IPS DF 4.7 (cell line): ENCODE results near the gene SPOP.
"Not testable (repeated sequence)": the region's sequence is repeated elsewhere in the genome, so short reads cannot be mapped to it uniquely, and the experiment has no call there.

ENCODE experiments used
- DNase-seq: peaks from one replicate; pipeline ENCODE4 v3.0.0-alpha.2; 2013; ENCODE audit warnings: low spot score; ENCODE audit errors: extremely low read depth

The SPOP gene

GRCh38 chr17:49695698-49696232, 17.9 kb upstream of the SPOP start:
- no peak for DNase-seq

GRCh38 chr17:49694847-49695697, 17.2 kb upstream of the SPOP start:
- DNase-seq = no peak

DNA sequence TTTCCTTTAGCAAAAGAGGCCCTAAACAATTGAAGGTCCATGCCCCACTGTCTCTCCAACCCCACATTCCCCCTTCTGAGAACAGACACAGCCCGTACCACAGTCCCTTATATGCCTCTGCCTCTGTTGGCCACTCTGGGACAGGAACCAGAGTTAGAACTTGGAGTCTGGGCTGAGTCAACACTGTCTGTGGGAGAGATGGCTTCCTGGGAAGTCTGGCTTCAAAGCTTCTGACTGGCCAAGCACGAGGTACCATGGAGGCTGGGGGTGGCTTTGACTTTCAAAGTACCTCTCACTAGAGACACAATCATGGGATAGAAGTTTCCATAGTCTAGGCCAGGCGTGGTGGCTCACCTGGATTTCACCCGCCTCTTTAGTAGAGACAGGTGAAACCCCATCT, 14.9 kb upstream of the SPOP start:
- no peak for DNase-seq

- DNase-seq = no peak
Observed at GRCh38 chr17:49691677-49692191, 13.8 kb upstream of the SPOP start.

DNA sequence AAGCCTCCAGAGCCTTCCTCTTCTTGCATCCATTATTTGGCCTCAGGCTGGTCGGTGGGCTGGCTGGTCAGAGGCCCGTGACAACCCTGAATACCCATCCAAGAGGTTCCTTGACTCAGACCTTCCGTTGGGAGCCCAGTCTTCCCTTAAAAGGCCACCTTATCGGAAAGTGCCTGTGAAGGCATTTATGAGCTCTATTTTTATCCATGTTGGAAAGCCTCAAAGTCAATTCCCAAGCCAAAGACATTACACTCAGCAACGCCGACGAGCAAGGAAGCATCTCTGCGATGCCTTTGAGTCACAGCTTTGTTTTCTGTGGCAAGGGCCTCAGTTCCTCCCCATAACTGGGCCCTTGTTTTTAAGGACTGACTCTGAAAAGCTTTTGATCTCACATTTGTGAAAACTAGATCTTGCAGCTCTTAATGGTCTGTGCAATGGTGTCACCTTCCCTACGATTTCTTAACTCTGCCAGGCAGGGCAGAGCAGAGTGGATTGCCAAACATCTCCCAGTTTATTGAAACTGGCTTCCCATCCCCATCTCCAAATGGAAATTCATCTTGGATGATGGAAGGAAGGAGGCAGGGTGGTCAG, 13.3 kb upstream of the SPOP start:
- no peak for DNase-seq

DNA sequence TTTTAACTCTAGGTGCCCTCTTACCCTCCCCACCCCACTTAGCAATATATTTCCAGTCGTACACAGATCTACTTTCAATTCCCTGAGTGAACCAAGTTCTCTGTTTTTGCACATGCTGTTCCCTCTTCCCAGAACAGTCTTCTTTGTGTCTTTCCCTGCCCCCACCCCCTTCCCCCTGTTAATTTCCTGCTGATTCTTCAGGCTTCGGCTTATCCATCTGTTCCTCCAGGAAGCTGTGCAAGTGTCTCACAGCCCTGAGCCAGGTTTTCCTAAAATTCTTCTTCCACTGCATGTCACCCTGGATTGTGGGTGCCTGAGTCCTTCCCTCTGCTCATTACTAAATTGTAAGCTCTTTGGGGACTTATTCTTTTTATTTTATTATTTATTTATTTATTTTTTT, 12.4 kb upstream of the SPOP start:
- no peak for DNase-seq

GRCh38 chr17:49688848-49689247, 11.0 kb upstream of the SPOP start:
- no peak for DNase-seq

DNA sequence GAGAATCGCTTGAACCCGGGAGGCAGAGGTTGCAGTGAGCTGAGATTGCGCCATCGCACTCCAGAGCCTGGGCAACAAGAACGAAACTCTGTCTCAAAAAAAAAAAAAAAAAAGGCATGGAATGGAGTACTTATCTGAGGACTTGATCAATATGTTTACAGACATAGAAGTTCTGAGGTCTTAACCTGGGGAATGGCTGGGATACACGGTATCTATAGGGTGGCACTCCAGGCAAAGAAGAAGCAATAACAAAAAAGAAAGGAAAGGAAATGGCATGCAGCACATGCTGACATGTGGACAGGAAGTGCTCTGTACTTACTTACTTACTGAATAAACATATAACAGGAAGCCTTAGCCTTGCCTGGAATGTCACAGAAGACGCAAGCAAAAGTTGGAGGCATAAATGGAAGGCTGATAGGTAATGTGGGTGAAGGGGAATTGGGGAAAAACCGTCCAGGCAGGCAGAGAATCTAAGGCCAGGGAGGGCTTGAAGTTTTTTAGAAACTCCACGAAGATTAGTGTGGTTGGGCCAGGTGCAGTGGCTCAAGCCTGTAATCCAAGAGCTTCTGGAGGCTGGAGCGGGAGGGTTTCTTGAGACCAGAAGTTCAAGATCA, 10.1 kb upstream of the SPOP start:
- DNase-seq = no peak

GRCh38 chr17:49681106-49681979, 3.4 kb upstream of the SPOP start:
- DNase-seq = no peak

GRCh38 chr17:49680314-49680713, 2.4 kb upstream of the SPOP start:
- DNase-seq = no peak

DNA sequence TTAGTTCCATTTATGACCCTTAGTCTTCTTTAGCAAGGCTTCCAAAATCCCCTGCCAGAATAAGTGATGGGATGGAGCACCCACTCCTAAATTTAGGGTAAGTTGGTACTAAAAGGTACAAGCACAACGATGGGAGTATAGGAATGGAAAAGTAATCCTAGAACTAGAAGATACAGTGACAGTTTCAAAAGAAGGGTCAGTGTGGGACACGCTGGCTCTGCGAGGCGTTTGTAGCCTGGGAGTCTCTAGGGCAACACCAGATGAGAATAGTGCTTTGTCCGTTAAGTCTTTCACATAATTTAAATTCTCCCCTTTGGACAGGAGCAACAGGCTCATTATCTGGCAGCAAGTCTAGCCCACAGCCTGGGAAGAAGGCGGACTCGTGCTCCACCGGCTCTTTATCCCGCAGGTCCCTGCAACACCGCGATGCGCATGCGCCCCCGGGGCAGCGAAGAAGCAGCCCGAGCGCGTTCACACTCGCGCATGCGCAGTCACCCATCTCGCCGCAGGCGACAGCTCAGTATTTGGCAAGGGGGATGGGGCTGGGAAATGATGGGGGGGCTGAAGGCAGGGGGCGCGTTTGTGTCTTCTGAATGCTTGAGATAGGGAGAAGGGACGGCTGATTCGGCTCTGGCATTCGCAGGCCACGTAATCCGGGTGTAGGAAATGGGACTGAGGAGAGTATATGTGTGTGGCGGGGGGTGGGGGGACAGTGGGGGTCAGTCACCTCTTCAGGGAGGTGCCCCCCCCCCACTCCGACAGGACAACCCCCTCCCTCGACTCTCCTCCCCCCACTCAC, 564 bp downstream of the SPOP start:
- DNase-seq = peak; percentile 78

DNA sequence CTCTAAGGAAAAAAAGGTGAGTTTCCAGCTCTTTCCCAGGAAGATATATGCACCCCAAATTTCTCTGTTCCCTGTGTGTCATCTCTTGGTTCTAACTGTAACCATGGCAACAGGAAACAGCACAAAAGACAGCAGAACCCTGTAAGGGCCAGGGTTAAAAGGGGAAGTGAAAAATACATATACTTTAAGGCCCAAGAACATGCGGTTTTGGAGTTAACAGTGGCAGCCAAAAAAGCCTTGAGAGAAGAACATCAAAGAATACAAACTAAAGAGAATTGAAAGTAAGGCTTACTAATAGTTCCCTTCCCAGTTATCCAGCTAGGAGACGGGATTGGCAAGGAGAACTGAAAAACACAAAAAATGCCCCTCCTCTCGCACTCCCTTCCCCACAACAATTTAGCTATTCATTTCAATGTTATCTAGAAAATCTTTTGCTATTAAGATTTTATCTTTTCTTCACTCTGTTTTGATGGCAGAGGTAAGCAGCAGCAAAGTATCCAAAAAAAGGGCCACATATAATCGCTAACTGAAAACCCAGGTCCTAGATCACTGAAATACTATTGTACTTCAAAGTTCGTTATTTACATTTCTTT, 1.5 kb downstream of the SPOP start:
- no peak for DNase-seq

- no peak for DNase-seq
Observed at GRCh38 chr17:49674507-49674906, 3.4 kb downstream of the SPOP start.

- DNase-seq = not testable (repeated sequence)
Observed at GRCh38 chr17:49673679-49674078, 4.2 kb downstream of the SPOP start.

DNA sequence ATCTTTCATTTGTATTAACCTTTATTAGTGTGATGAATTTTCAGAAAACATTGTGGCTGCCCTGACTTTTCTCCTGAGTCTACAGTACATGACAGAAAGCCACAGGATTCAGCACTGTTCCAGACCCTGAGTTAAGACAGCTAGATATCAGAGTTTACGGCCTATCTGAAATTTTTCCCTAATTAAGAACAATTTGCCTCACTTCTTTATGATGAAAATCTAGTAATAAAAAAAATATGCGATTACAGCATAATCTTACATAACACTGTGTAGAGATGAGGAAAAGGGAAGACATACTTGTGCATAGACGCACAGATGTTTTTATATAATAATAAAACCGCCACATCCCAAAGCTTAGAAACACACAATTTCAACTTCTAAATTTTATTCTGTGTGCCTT, 7.3 kb downstream of the SPOP start:
- no peak for DNase-seq

- no peak for DNase-seq
Observed at GRCh38 chr17:49670002-49670401, 7.9 kb downstream of the SPOP start.

DNA sequence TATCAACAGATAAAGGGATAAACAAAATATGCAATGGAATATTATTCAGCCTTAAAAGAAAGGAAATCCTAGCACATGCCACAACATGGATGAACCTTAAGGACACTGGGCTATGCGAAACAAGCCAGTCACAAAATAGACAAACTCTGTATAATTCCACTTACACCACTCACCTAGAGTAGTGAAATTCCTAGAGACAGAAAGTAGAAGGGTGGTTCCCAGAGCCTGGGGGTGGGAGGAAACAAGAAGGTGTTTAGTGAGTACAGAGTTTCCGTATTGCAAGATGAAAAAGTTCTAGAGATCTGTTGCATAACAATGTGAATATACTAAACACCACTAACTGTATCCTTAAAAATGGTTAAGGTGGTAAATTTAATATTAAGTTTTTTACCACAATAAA, 10.0 kb downstream of the SPOP start:
- no peak for DNase-seq

DNA sequence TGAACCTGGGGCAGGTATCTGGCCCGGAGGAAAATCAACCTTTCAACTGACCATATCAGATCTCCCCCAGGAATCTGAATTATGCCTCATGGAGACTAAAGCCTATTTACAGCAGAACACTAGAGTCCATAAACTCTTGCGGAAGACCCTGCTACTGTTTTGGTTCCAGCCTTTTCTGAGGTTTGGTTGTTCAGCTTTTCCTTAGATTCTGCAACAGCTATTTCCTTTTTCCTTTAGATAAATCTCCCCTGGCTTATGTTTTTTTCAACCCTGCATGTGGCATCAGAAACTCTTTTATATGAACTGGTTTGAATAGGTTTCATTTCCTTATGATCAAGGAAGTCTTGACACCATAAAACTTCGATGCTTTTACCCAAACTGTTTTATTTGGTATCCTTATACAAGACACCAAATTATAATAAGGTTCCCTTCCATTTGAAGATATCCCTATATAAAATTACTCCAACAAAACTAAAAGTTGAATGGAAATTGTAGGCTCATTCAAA, 13.1 kb downstream of the SPOP start:
- DNase-seq = no peak

- no peak for DNase-seq
Observed at GRCh38 chr17:49659661-49660382, 18.1 kb downstream of the SPOP start.
